Measurements from ENCODE around the gene RNF112.
A peak's percentile ranks its signal among the peaks of the same experiment; 100 is the strongest.
"Not testable (repeated sequence)": the region's sequence is repeated elsewhere in the genome, so short reads cannot be mapped to it uniquely, and the experiment has no call there.

The RNF112 gene

GRCh38 chr17:19413761-19414160, 2.7 kb downstream of the RNF112 start:
- no peak for DNase-seq (ENCODE audit: low spot score)

GRCh38 chr17:19414396-19415280, 3.6 kb downstream of the RNF112 start:
- no peak for DNase-seq (ENCODE audit: low spot score)

DNA sequence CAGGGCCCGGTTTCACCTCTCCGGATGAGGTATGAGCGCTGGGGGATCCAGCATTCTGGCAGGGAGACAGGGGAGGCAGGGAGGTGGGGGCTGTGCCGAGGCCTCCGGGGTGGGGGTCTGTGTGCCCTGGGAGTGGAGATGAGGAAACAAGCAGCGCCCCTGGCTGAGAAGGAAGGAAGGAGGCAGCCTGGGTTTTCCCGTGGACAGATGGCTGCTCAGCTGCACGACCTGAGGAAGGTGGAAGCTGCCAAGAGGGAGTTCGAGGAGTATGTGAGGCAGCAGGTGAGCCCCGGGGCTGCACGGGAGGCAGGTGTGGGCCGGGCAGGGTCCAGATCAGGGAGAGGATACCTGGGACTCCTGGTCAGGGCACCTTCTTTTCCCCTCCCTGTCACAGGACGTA, 4.3 kb downstream of the RNF112 start:
- no peak for DNase-seq (ENCODE audit: low spot score)

GRCh38 chr17:19415806-19416775, 5.1 kb downstream of the RNF112 start:
- no peak for DNase-seq (ENCODE audit: low spot score)

GRCh38 chr17:19417611-19418010, 6.6 kb downstream of the RNF112 start:
- no peak for DNase-seq (ENCODE audit: low spot score)

- no peak for DNase-seq (ENCODE audit: low spot score)
These were observed 7.4 kb downstream of the RNF112 start for GRCh38 chr17:19418251-19418992.

DNA sequence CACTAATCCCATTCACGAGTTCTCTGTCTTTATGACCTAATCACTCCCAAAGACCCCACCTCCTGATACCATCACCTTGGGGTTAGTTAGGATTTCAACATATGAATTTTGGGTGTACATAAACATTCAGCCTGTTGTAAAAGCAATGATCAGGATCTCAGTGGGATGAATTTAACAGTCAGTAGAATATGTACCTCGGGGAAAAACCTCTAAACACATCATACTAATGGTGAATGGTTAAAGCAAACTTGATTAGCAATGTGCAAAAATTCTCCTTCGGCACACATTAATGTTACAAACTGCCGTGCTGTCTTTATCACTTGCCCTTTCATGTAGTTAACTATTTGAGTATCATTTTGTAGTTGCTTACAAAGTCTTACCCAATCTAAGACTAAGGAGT, 10.2 kb downstream of the RNF112 start:
- no peak for DNase-seq (ENCODE audit: low spot score)

- DNase-seq (ENCODE audit: low spot score) = no peak
These were observed 10.9 kb downstream of the RNF112 start for GRCh38 chr17:19421926-19422325.

DNA sequence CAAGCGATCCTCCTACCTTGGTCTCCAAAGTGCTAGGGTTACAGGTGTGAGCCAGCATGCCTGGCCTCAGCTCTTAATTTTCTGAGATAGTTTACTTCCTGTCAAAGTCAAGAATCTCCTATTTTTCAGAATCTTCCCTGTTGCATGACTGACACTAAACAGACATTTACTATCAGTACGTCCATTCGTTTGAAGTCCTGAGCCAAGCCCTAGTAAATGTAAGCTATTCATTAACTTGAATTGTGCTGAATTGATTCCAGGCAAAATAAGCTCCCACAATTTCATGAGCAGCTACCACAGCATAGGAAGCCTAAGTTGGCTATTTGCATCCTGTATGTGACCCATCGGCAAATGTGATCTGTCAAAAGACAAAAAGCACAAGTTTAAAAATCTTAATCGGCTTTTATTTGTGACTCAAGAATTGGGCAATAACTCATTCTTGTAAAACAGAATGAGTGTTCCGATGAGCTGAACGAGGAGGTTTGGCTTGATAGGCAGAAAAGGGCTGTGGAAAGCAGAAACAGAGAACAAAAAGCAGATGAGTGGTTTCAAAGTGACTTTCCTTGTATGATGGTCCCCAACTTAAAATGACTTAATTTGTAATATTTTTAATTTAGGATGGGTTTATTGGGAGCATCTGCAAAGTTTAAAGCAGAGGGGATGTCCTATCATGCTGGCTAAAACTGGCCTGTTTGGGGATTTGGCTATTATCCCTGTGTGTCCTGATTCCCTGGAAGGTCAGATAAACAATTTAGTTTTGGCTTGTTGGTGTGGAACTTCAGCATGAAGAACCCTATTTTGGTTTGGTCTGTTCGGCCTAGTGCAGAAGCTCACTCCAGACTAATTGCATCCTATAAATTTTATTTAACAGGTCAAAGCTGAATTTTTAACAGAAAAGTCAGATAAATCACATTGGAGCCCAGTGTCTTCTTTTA, 14.2 kb downstream of the RNF112 start:
- no peak for DNase-seq (ENCODE audit: low spot score)

DNA sequence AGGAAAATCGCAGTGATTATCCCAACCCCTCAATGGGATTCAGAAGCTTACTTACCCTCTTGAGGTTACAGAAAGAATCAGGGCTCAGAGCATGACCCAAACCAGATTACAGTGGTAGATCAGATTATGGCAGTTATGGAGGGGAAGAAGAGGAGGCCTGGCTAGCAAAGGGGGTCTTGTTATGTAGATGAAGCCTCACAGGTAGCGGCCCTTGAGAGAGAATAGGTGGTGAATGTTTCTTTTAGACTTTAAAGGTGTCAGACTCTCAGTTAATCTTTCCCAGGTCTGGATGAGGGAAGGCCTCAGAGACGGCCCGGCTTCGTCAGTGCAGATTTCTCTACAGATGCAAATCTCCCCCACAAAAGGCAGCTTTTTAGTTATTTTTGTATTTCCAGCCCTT, 15.6 kb downstream of the RNF112 start:
- DNase-seq (ENCODE audit: low spot score) = no peak

- no peak for DNase-seq (ENCODE audit: low spot score)
These were observed 20.7 kb downstream of the RNF112 start for GRCh38 chr17:19431691-19432090.

DNA sequence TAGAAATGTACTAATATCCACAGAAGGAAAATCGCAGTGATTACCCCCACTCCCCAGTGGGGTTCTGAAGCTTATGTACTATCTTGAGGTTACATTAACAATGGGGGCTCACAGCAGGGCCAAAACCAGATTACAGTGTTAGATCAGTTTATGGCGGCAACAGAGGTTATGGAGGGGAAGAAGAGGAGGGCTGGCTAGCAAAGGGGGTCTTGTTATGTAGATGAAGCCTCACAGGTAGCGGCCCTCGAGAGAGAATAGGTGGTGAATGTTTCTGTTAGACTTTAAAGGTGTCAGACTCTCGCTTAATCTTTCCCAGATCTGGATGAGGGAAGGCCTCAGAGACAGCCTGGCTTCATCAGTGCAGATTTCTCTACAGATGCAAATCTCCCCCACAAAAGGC, 22.2 kb downstream of the RNF112 start:
- DNase-seq (ENCODE audit: low spot score) = no peak

DNA sequence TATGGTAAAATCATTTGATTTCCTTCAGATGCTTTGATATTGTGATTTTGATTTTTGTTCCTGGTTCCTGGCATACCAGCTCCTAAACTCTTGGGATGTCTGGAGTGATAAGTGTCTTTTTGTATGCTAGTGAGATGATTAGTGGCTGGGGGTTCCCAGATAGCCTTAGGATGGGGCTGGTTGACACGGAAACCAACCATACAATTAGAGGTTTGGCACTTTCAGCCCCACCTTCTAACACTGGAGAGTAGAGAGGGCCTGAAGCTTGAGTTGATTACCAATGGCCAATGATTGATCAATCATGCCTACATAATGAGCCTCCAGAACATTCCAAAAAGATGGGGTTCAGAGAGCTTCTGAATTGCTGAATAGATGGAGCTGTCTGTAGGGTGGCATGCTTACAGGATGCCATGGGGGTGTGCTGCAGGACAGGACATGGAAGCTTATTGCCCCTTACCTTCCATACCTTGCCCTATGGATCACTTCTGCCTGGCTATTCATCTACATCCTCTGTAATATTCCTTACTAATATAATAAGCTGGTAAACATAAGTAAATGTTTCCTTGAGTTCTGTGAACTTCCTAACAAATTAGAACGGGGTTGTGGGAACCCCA, 22.8 kb downstream of the RNF112 start:
- DNase-seq (ENCODE audit: low spot score) = no peak

- no peak for DNase-seq (ENCODE audit: low spot score)
These were observed 29.4 kb downstream of the RNF112 start for GRCh38 chr17:19440421-19440820.

GRCh38 chr17:19441288-19441687, 30.3 kb downstream of the RNF112 start:
- not testable (repeated sequence) for DNase-seq (ENCODE audit: low spot score)

GRCh38 chr17:19442731-19443130, 31.7 kb downstream of the RNF112 start:
- DNase-seq (ENCODE audit: low spot score) = no peak

DNA sequence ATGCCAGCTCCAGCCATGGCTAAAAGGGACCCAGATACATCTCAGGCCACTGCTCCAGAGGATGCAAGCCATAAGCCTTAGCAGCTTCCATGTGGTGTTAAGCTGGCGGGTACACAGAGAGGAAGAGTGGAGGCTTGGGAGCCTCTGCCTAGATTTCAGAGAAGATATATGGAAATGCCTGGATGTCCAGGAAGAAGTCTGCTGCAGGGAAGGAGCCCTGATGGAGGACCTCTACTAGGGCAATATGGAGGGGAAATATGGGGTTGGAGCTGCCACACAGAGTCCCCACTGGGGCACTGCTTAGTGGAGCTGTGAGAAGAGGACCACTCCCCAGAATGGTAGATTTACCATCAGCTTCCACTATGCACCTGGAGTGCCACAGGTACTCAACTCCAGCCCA, 32.1 kb downstream of the RNF112 start:
- no peak for DNase-seq (ENCODE audit: low spot score)

GRCh38 chr17:19445105-19445504, 34.1 kb downstream of the RNF112 start:
- DNase-seq (ENCODE audit: low spot score) = no peak

GRCh38 chr17:19446577-19446976, 35.5 kb downstream of the RNF112 start:
- not testable (repeated sequence) for DNase-seq (ENCODE audit: low spot score)

- peak; percentile 79 for DNase-seq (ENCODE audit: low spot score)
These were observed 36.1 kb downstream of the RNF112 start for GRCh38 chr17:19447085-19447583.

Measured in hematopoietic multipotent progenitor cell treated with erythropoietin and hydrocortisone succinate and interleukin-3 and kit ligand, for 15 days (in vitro differentiated cells).